ENCODE results near the gene FFAR2.
A peak's percentile ranks its signal among the peaks of the same experiment; 100 is the strongest.
"Not testable (repeated sequence)": the region's sequence is repeated elsewhere in the genome, so short reads cannot be mapped to it uniquely, and the experiment has no call there.

The FFAR2 gene

GRCh38 chr19:35457173-35457572, 9.1 kb downstream of the FFAR2 start:
- no peak for DNase-seq (ENCODE audit: low read depth)

- DNase-seq (ENCODE audit: low read depth): no peak
Observed at GRCh38 chr19:35458192-35458591, 10.1 kb downstream of the FFAR2 start.

GRCh38 chr19:35458731-35459391, 10.8 kb downstream of the FFAR2 start:
- no peak for DNase-seq (ENCODE audit: low read depth)

GRCh38 chr19:35459414-35460082, 11.5 kb downstream of the FFAR2 start:
- no peak for DNase-seq (ENCODE audit: low read depth)

GRCh38 chr19:35460608-35461007, 12.6 kb downstream of the FFAR2 start:
- no peak for DNase-seq (ENCODE audit: low read depth)

GRCh38 chr19:35461060-35461459, 13.0 kb downstream of the FFAR2 start:
- no peak for DNase-seq (ENCODE audit: low read depth)

GRCh38 chr19:35461788-35462187, 13.7 kb downstream of the FFAR2 start:
- not testable (repeated sequence) for DNase-seq (ENCODE audit: low read depth)

- no peak for DNase-seq (ENCODE audit: low read depth)
Observed at GRCh38 chr19:35462476-35462953, 14.5 kb downstream of the FFAR2 start.

GRCh38 chr19:35462956-35463355, 14.9 kb downstream of the FFAR2 start:
- DNase-seq (ENCODE audit: low read depth): not testable (repeated sequence)

GRCh38 chr19:35466259-35466658, 18.2 kb downstream of the FFAR2 start:
- DNase-seq (ENCODE audit: low read depth): no peak

GRCh38 chr19:35468637-35469036, 20.6 kb downstream of the FFAR2 start:
- DNase-seq (ENCODE audit: low read depth): peak; percentile 27

- DNase-seq (ENCODE audit: low read depth): no peak
Observed at GRCh38 chr19:35470128-35470527, 22.1 kb downstream of the FFAR2 start.

- DNase-seq (ENCODE audit: low read depth): not testable (repeated sequence)
Observed at GRCh38 chr19:35471075-35471474, 23.0 kb downstream of the FFAR2 start.

- DNase-seq (ENCODE audit: low read depth): no peak
Observed at GRCh38 chr19:35471946-35472345, 23.9 kb downstream of the FFAR2 start.

- no peak for DNase-seq (ENCODE audit: low read depth)
Observed at GRCh38 chr19:35474104-35474503, 26.0 kb downstream of the FFAR2 start.

- DNase-seq (ENCODE audit: low read depth): not testable (repeated sequence)
Observed at GRCh38 chr19:35474594-35474993, 26.5 kb downstream of the FFAR2 start.

- DNase-seq (ENCODE audit: low read depth): no peak
Observed at GRCh38 chr19:35476149-35476548, 28.1 kb downstream of the FFAR2 start.

GRCh38 chr19:35478794-35479677, 31.0 kb downstream of the FFAR2 start:
- no peak for DNase-seq (ENCODE audit: low read depth)

- no peak for DNase-seq (ENCODE audit: low read depth)
Observed at GRCh38 chr19:35483089-35483488, 35.0 kb downstream of the FFAR2 start.

- no peak for DNase-seq (ENCODE audit: low read depth)
Observed at GRCh38 chr19:35484252-35485036, 36.4 kb downstream of the FFAR2 start.

GRCh38 chr19:35486268-35486708, 38.2 kb downstream of the FFAR2 start:
- no peak for DNase-seq (ENCODE audit: low read depth)
